WERI-Rb-1 (cell line): Measurements from ENCODE around the gene SOX18.

Source experiments
- DNase-seq: peaks from one replicate; pipeline ENCODE4 v3.0.0-alpha.2; 2020
- H3K27ac ChIP-seq: fragments of 250-450 bp; sonication (Bioruptor Pico); 2 replicates; pipeline ENCODE4 v1.5.1; 2020; ENCODE audit warnings: mild to moderate bottlenecking, moderate library complexity
- H3K27me3 ChIP-seq: fragments of 250-450 bp; sonication (Bioruptor Pico); 2 replicates; pipeline ENCODE4 v1.5.1; 2021; ENCODE audit warnings: mild to moderate bottlenecking, low read depth, moderate library complexity; ENCODE audit not compliant: insufficient read depth, severe bottlenecking
- H3K36me3 ChIP-seq: fragments of 250-450 bp; sonication (Bioruptor Pico); 2 replicates; pipeline ENCODE4 v1.5.1; 2020; ENCODE audit warnings: mild to moderate bottlenecking, moderate library complexity
- H3K4me3 ChIP-seq: 2 replicates; pipeline ENCODE4 v1.5.1; 2011; ENCODE audit warnings: low read depth, mild to moderate bottlenecking, control low read depth, low read length
- H3K9me3 ChIP-seq: fragments of 250-450 bp; sonication (Bioruptor Pico); 2 replicates; pipeline ENCODE4 v1.5.1; 2021; ENCODE audit warnings: mild to moderate bottlenecking, moderate library complexity; ENCODE audit not compliant: severe bottlenecking
- TF ChIP-seq, protein P1 (sequence below): IDR thresholded peaks from 2 replicates; pipeline ENCODE4 v1.5.1; 2011; ENCODE audit warnings: low read depth, mild to moderate bottlenecking, control low read depth, inconsistent platforms, low read length

Gene SOX18

DNA sequence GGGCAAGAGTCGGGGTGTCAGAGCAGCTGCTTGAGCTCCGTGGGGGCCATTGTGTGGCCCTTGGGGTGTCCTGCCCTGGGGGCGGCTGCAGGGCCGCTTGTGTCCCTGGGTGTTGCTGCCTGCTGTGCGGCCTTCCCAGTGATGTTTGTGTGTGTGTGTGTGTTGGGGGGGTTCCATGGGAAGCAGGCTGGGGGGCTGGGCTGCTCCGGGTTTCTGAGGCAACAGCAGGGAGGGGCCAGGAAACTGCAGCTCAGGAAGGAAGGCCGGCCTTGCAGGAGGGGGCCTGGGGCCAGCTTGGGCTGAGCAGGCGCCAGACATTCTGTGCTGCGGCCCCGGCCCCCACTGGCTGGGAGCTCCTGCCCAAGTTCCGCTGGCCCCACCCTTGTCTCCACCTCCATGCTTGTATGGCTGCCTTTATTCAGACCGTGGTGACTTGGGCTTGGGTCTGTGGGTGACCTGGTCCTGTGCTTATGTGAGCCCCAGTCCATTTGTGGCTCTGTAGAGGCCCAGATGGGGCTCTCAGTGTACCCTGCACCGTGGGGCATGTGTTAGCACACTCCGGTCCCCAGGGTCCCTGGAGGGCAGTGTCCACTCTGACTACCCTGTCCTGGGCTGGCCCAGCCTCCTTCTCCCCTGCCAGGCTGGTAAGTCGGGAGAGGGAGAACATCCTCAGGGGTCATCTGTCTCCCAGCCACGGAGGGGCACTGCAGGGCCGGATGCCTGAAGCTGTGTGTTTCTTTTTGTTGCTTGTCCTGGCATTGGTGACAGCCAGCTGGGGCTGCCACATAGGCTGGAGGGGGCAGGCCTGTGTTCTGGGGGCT, 4.6 kb upstream of the SOX18 start:
- Histone ChIP-seq H3K27ac (peak overlapping the region; percentile 61), H3K4me3 (no peak overlapping the region), H3K27me3 (no peaks in the 10 kb centered on the region), H3K36me3 (no peaks in the 10 kb centered on the region), H3K9me3 (no peaks in the 10 kb centered on the region)
- TF ChIP-seq, protein P1, sequence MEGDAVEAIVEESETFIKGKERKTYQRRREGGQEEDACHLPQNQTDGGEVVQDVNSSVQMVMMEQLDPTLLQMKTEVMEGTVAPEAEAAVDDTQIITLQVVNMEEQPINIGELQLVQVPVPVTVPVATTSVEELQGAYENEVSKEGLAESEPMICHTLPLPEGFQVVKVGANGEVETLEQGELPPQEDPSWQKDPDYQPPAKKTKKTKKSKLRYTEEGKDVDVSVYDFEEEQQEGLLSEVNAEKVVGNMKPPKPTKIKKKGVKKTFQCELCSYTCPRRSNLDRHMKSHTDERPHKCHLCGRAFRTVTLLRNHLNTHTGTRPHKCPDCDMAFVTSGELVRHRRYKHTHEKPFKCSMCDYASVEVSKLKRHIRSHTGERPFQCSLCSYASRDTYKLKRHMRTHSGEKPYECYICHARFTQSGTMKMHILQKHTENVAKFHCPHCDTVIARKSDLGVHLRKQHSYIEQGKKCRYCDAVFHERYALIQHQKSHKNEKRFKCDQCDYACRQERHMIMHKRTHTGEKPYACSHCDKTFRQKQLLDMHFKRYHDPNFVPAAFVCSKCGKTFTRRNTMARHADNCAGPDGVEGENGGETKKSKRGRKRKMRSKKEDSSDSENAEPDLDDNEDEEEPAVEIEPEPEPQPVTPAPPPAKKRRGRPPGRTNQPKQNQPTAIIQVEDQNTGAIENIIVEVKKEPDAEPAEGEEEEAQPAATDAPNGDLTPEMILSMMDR: peak; percentile 48
- DNase-seq: peak; percentile 65

DNA sequence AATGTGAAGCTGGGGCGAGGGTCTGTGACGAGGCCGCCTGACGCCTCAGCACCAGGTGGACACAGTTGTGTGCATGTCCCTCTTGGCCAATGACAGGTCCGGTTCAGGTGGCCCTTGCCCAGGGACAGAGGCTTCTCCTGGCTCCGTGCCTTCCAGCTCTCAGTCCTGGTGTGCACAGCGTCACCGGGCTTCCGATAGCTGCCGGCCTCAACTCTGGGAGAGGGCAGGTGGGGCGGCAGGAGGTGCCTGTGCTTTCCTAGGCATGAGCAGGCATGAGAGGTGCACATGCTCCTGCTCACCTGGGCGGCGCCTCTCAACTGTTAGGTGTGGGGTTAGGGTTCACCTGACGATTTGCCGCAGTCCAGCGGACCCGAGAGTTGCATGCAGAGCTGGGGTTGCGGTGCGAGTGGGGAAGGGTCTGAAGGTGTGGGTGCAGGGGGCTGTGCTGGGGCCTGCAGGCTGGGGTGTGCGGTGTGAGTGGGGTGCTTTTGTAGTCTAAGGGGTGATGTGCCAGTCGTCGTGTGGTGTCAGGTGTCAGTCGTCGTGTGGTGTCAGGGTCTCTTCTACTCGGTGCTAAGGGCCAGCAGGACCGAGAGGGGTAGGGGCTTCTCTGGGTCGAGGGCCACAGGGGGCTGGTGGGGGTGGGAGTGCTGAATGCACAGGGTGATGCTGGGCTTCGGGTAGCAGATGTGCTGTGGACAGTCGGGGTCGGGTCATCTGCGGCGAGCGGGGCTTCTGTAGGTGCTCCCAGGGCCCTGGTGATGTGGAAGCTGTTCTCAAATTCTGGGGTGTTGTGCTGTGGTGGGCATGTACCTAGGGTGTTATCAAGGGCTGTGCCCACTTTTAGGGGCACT, 3.8 kb upstream of the SOX18 start:
- no peaks in the 10 kb centered on the region for H3K27me3 ChIP-seq
- no peaks in the 10 kb centered on the region for H3K36me3 ChIP-seq
- TF ChIP-seq, protein P1: no peak
- no peak for DNase-seq
- H3K4me3 ChIP-seq: no peak overlapping the region
- no peaks in the 10 kb centered on the region for H3K9me3 ChIP-seq
- peak overlapping the region; percentile 61; the same call in 1 of the 2 replicates for H3K27ac ChIP-seq

DNA sequence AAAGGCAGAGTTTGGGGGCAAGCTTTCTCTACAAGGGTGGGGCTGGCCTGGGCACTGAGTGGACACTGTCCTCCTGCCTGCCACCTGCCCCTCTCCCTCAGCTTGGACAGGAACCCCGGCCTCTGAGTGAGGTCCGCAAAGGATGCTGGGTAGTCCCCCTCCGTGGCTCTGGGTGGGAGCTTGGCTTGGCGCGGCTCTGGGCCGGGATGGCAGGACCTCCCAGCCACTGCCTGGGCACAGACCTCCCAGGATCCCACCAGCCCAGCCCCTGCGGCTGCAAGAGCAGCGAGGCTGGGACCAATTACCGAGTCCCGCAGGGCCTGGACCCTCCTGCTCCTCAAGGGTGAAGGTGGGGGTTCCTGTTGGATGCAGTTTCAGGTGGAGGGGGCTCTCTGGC, 2.9 kb upstream of the SOX18 start:
- no peaks in the 10 kb centered on the region for H3K9me3 ChIP-seq
- no peaks in the 10 kb centered on the region for H3K27me3 ChIP-seq
- TF ChIP-seq, protein P1: no peak
- no peak overlapping the region for H3K4me3 ChIP-seq
- H3K36me3 ChIP-seq: no peaks in the 10 kb centered on the region
- DNase-seq: no peak
- no peak overlapping the region for H3K27ac ChIP-seq

DNA sequence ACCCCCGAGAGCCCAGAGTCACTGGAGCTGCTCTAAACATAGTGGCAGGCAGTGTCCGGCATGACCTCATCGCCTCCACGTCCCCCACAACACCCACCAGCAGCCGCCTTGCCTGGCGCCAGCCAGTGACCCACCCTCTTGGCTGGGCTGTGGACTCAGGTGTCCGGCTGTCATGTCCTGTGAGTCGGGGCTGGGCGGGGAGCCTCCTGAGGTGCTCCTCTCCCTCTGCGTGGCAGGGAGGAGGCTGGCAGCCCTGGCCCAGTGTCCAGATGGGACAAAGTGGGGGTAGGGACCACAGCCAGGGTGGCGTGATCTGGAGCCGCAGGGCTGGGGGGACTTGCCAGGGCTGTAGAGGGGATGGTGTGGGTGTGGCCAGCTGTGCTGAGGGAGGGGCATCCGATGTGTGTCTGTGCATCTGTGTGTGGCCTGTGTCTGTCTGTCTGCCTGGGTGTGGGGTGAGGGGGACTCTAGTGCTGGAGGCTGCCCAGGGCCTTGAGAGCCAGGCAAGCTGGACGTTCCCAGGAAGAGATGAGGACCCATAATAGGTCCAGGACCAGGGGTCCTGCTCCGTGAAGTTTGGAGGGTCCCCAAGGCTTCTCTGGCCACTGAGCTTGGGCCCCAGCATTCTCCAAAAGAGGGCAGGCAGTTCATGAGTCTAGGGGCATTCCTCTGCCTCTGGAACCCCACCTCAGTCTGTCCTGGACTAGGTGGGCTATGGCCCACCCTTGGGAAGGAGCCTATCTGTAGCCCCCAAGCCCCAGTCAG, 2.3 kb upstream of the SOX18 start:
- Histone ChIP-seq H3K36me3 (no peaks in the 10 kb centered on the region), H3K9me3 (no peaks in the 10 kb centered on the region), H3K27me3 (no peaks in the 10 kb centered on the region), H3K4me3 (no peak overlapping the region), H3K27ac (no peak overlapping the region)
- TF ChIP-seq, protein P1: no peak
- no peak for DNase-seq

DNA sequence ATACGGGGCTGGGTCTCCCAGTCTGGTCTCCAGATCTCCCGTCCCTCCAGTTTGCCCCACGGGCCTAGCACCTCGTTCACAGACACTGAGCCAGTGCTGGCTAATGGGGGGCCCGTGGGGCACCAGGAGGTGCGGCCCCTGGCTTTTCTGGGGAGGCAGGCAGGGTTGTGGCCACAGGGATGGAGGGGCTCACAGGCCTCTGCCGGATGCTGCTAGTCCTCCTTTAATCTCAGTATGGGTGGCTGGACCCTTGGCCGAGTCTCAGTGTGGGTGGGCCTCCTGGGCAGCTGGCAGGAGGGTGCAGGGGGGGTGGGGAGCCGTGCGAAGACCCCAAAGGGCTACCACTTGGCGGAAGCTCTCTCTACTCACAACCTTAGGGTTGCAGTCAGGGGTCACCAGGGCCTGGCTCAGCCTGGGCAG, 1.6 kb upstream of the SOX18 start:
- TF ChIP-seq, protein P1: no peak
- Histone ChIP-seq H3K9me3 (no peaks in the 10 kb centered on the region), H3K36me3 (no peaks in the 10 kb centered on the region), H3K27me3 (no peaks in the 10 kb centered on the region), H3K4me3 (no peak overlapping the region), H3K27ac (no peak overlapping the region)
- no peak for DNase-seq
